Lung microvascular endothelial cell (primary cell): ENCODE data around the gene ATP2B3. TPM values are rescaled to one million over a fixed set of nuclear protein-coding genes. Genes with fewer than 3 reads are reported as not detected.
"Not testable (repeated sequence)": the region's sequence is repeated elsewhere in the genome, so short reads cannot be mapped to it uniquely, and the experiment has no call there.

ENCODE experiments used
- DNase-seq, 2 donors: peaks; one replicate each; pipeline versions ENCODE4 v3.0.0 to v3.0.0-alpha.2; 2010; ENCODE audit warnings: low read depth in 2 of 2
- total RNA-seq: library from RNA; depleted of rRNA; stranded (reverse); fragments of >200 nt; gene quantifications from 2 replicates; pipeline ENCODE4 v1.2.1, GENCODE V29; 2014

ATP2B3 gene
- total RNA-seq, 1 donor from 2014 or later = not detected

- DNase-seq = no peak
These were observed 76.5 kb downstream of the ATP2B3 start for GRCh38 chrX:153593811-153594500.

GRCh38 chrX:153595387-153595786 lies 77.9 kb downstream of the ATP2B3 start:
- no peak for DNase-seq

GRCh38 chrX:153595859-153596857 lies 78.7 kb downstream of the ATP2B3 start:
- no peak for DNase-seq

GRCh38 chrX:153596981-153597750 lies 79.7 kb downstream of the ATP2B3 start:
- DNase-seq = no peak

- DNase-seq = peak; percentile 41 to 46
These were observed 81.2 kb downstream of the ATP2B3 start, which contains the start of gene CCNQ for GRCh38 chrX:153598541-153599191. Gene CCNQ, minus strand, starts transcription at chrX:153599139. Its CDS starts 66 bp downstream, at chrX:153599073.

- DNase-seq = peak; percentile 89 to 91
These were observed 82.0 kb downstream of the ATP2B3 start for GRCh38 chrX:153599192-153600031.

GRCh38 chrX:153600032-153600373 lies 82.6 kb downstream of the ATP2B3 start:
- peak in 1 of 2 donors; percentile 7 for DNase-seq

GRCh38 chrX:153600921-153601320 lies 83.5 kb downstream of the ATP2B3 start:
- no peak for DNase-seq

GRCh38 chrX:153601511-153602110 lies 84.2 kb downstream of the ATP2B3 start:
- DNase-seq = no peak

- no peak for DNase-seq
These were observed 85.2 kb downstream of the ATP2B3 start for GRCh38 chrX:153602601-153603000.

- no peak for DNase-seq
These were observed 85.8 kb downstream of the ATP2B3 start for GRCh38 chrX:153603131-153603656.

- DNase-seq = not testable (repeated sequence)
These were observed 87.4 kb downstream of the ATP2B3 start for GRCh38 chrX:153604666-153605380.

GRCh38 chrX:153606503-153606902 lies 89.1 kb downstream of the ATP2B3 start:
- no peak for DNase-seq

- DNase-seq = no peak
These were observed 90.9 kb downstream of the ATP2B3 start for GRCh38 chrX:153608376-153608775.

- no peak for DNase-seq
These were observed 91.4 kb downstream of the ATP2B3 start for GRCh38 chrX:153608806-153609205.

- DNase-seq = peak; percentile 65 to 84
These were observed 92.7 kb downstream of the ATP2B3 start for GRCh38 chrX:153609917-153610835.

- no peak for DNase-seq
These were observed 93.4 kb downstream of the ATP2B3 start for GRCh38 chrX:153610836-153611213.
